H1 (cell line): Measurements from ENCODE around the gene ACTN4. TPM values are rescaled to one million over a fixed set of nuclear protein-coding genes. Genes with fewer than 3 reads are reported as not detected.

ENCODE experiments used
- CTCF ChIA-PET: fragments of 300-600 bp; sonication (Branson Sonifier 250); formaldehyde crosslinking; loops from one replicate; lab custom pipeline; 2021; ENCODE audit not compliant: partially characterized antibody; lab: Charles Lee
- POLR2A ChIA-PET: fragments of 300-600 bp; sonication (Branson Sonifier 250); formaldehyde crosslinking; loops from one replicate; lab custom pipeline; 2021; ENCODE audit warnings: inconsistent platforms; ENCODE audit not compliant: partially characterized antibody; lab: Charles Lee
- DNase-seq, 2 experiments: peaks; one replicate each; pipeline versions ENCODE4 v3.0.0 to v3.0.0-alpha.2; 2010 to 2022; ENCODE audit warnings: low spot score in 2 of 2, low read depth in 1 of 2, mixed read lengths in 1 of 2
- FAIRE-seq: peaks from 2 replicates; lab custom pipeline; 2011; peaks lifted over from hg19 to GRCh38; lab: Jason Lieb, UNC
- H2AFZ ChIP-seq: 2 replicates; pipeline ENCODE4 v1.8.1; 2012; ENCODE audit warnings: low read length, inconsistent platforms
- H2AK5ac ChIP-seq: 2 replicates; pipeline ENCODE4 v1.6.1; 2013; ENCODE audit warnings: low read depth, low read length
- H2BK120ac ChIP-seq: replicated peaks from 2 replicates; pipeline ENCODE3; 2013; ENCODE audit warnings: low read depth, low read length, inconsistent platforms
- H2BK12ac ChIP-seq: 2 replicates; pipeline ENCODE4 v1.6.1; 2013; ENCODE audit warnings: low read depth, low read length
- H2BK15ac ChIP-seq: 2 replicates; pipeline ENCODE4 v1.6.1; 2013; ENCODE audit warnings: low read length
- H2BK20ac ChIP-seq: 2 replicates; pipeline ENCODE4 v1.6.1; 2013; ENCODE audit warnings: low read length
- H2BK5ac ChIP-seq: 2 replicates; pipeline ENCODE4 v1.6.1; 2013; ENCODE audit warnings: low read depth, low read length
- H3K14ac ChIP-seq: 2 replicates; pipeline ENCODE4 v1.6.1; 2013; ENCODE audit warnings: inconsistent platforms; ENCODE audit not compliant: insufficient read length
- H3K18ac ChIP-seq: 2 replicates; pipeline ENCODE4 v1.6.1; 2013; ENCODE audit warnings: low read length; ENCODE audit errors: extremely low read depth
- H3K23ac ChIP-seq: 2 replicates; pipeline ENCODE4 v1.6.1; 2013; ENCODE audit warnings: inconsistent platforms; ENCODE audit not compliant: insufficient read length
- H3K23me2 ChIP-seq: 2 replicates; pipeline ENCODE4 v1.6.1; 2013; ENCODE audit warnings: low read depth, low read length
- H3K27ac ChIP-seq: 2 replicates; pipeline ENCODE4 v1.6.1; 2011; ENCODE audit warnings: low read depth, low read length, inconsistent platforms
- H3K27me3 ChIP-seq, 4 experiments: replicated peaks in 1 of 4; 1 replicate in 1 of 4; 2 replicates in 3 of 4; pipeline versions ENCODE4 v1.6.1 to v1.8.1; 2011 to 2013; ENCODE audit warnings: low read length in 3 of 4, mild to moderate bottlenecking in 3 of 4, inconsistent platforms in 2 of 4, mixed read lengths in 2 of 4, moderate library complexity in 1 of 4; ENCODE audit not compliant: control insufficient read depth in 3 of 4, insufficient read depth in 3 of 4; ENCODE audit errors: extremely low read depth in 1 of 4
- H3K36me3 ChIP-seq, 4 experiments: 2 replicates each; pipeline versions ENCODE4 v1.6.1 to v1.8.1; 2011 to 2013; ENCODE audit warnings: mild to moderate bottlenecking in 4 of 4, low read length in 3 of 4, moderate library complexity in 2 of 4, control low read depth in 1 of 4, inconsistent platforms in 1 of 4; ENCODE audit not compliant: insufficient read depth in 4 of 4, control insufficient read depth in 2 of 4
- H3K4ac ChIP-seq: replicated peaks from 2 replicates; pipeline ENCODE3; 2013; ENCODE audit warnings: low read length, low read depth, mixed read lengths, inconsistent platforms; ENCODE audit not compliant: insufficient read length
- H3K4me1 ChIP-seq, 4 experiments: replicated peaks in 1 of 4; 1 replicate in 1 of 4; 2 replicates in 3 of 4; pipeline versions ENCODE4 v1.6.1 to v1.8.1; 2011 to 2013; ENCODE audit warnings: low read length in 3 of 4, inconsistent platforms in 2 of 4, mixed read lengths in 1 of 4; ENCODE audit not compliant: insufficient read depth in 4 of 4, control insufficient read depth in 3 of 4
- H3K4me2 ChIP-seq, 2 experiments: 2 replicates each; pipeline versions ENCODE4 v1.6.1 to v1.8.1; 2011 to 2013; ENCODE audit warnings: low read depth in 2 of 2, low read length in 2 of 2, control low read depth in 1 of 2, inconsistent platforms in 1 of 2, mild to moderate bottlenecking in 1 of 2; ENCODE audit not compliant: insufficient read depth in 1 of 2
- H3K4me3 ChIP-seq, 4 experiments: fragments of 200-600, 300-600 bp in 1 of 4; sonication (generic), shearing (Covaris generic), sonication (Bioruptor Twin) in 1 of 4; 2 replicates each; pipeline versions ENCODE4 v1.5.1 to v1.8.1; 2011 to 2016; ENCODE audit warnings: low read length in 4 of 4, low read depth in 3 of 4, control low read depth in 2 of 4, inconsistent platforms in 2 of 4, mild to moderate bottlenecking in 2 of 4, mixed read lengths in 1 of 4, moderate library complexity in 1 of 4; ENCODE audit not compliant: insufficient read depth in 2 of 4; ENCODE audit errors: extremely low read depth in 1 of 4
- H3K56ac ChIP-seq: replicated peaks from 2 replicates; pipeline ENCODE3; 2013; ENCODE audit warnings: low read depth, mild to moderate bottlenecking, mixed read lengths, low read length, inconsistent platforms; ENCODE audit not compliant: insufficient read length
- H3K79me1 ChIP-seq: 2 replicates; pipeline ENCODE4 v1.6.1; 2013; ENCODE audit warnings: low read depth, low read length, control low read depth
- H3K79me2 ChIP-seq, 2 experiments: 2 replicates each; pipeline versions ENCODE4 v1.6.1 to v1.8.1; 2012 to 2013; ENCODE audit warnings: low read length in 2 of 2, mild to moderate bottlenecking in 2 of 2, inconsistent platforms in 1 of 2; ENCODE audit not compliant: insufficient read depth in 2 of 2, control insufficient read depth in 1 of 2
- H3K9ac ChIP-seq, 4 experiments: replicated peaks in 1 of 4; 1 replicate in 1 of 4; 2 replicates in 3 of 4; pipeline versions ENCODE4 v1.6.1 to v1.8.1; 2011 to 2013; ENCODE audit warnings: low read depth in 3 of 4, low read length in 3 of 4, control low read depth in 2 of 4, mild to moderate bottlenecking in 2 of 4, moderate library complexity in 2 of 4, inconsistent platforms in 1 of 4; ENCODE audit errors: extremely low read depth in 1 of 4
- H3K9me3 ChIP-seq, 2 experiments: 2 replicates each; pipeline versions ENCODE4 v1.6.1 to v1.8.1; 2012 to 2013; ENCODE audit warnings: mild to moderate bottlenecking in 2 of 2, moderate library complexity in 2 of 2, control low read depth in 1 of 2, inconsistent platforms in 1 of 2, low read depth in 1 of 2, low read length in 1 of 2, mixed read lengths in 1 of 2; ENCODE audit not compliant: insufficient read depth in 2 of 2
- H4K20me1 ChIP-seq, 2 experiments: replicated peaks in 1 of 2; 2 replicates each; pipeline versions ENCODE3 to v1.8.1; 2011 to 2013; ENCODE audit warnings: inconsistent platforms in 2 of 2, low read length in 2 of 2, mild to moderate bottlenecking in 1 of 2; ENCODE audit not compliant: insufficient read depth in 2 of 2, control insufficient read depth in 1 of 2
- H4K5ac ChIP-seq: 2 replicates; pipeline ENCODE4 v1.6.1; 2013; ENCODE audit warnings: low read length, low read depth, mixed read lengths, inconsistent platforms; ENCODE audit not compliant: insufficient read length
- H4K8ac ChIP-seq: 2 replicates; pipeline ENCODE4 v1.8.0; 2013; ENCODE audit warnings: mild to moderate bottlenecking, moderate library complexity, low read length, inconsistent platforms; ENCODE audit not compliant: insufficient read depth; ENCODE audit errors: extremely low read depth
- H4K91ac ChIP-seq: replicated peaks from 2 replicates; pipeline ENCODE3; 2013; ENCODE audit warnings: low read length, mixed read lengths, inconsistent platforms; ENCODE audit not compliant: insufficient read length
- ASH2L ChIP-seq: fragments of 200-600, 300-600 bp; sonication (generic); IDR thresholded peaks from one replicate; pipeline ENCODE4 v1.7.1; 2017; ENCODE audit warnings: low read length
- BCL11A ChIP-seq, 2 experiments: IDR thresholded peaks; one replicate each; pipeline ENCODE4 v1.6.1; 2011; ENCODE audit warnings: low read depth in 2 of 2, low read length in 2 of 2, mild to moderate bottlenecking in 2 of 2
- CEBPB ChIP-seq: IDR thresholded peaks from 2 replicates; pipeline ENCODE4 v1.6.1; 2012; ENCODE audit warnings: low read depth, low read length
- EP300 ChIP-seq, 2 experiments: IDR thresholded peaks; 1 replicate in 1 of 2; 2 replicates in 1 of 2; pipeline ENCODE4 v1.6.1; 2011 to 2012; ENCODE audit warnings: low read depth in 2 of 2, low read length in 2 of 2, mild to moderate bottlenecking in 2 of 2, borderline replicate concordance in 1 of 2, inconsistent platforms in 1 of 2, moderate library complexity in 1 of 2
- FOSL1 ChIP-seq: IDR thresholded peaks from 2 replicates; pipeline ENCODE4 v1.6.1; 2011; ENCODE audit warnings: mild to moderate bottlenecking, low read depth, low read length, moderate library complexity; ENCODE audit not compliant: insufficient read depth
- GTF2F1 ChIP-seq: IDR thresholded peaks from 2 replicates; pipeline ENCODE4 v1.6.1; 2012; ENCODE audit warnings: low read depth, low read length, improper control_type of control experiment, borderline replicate concordance
- KDM1A ChIP-seq: fragments of 200-600, 300-600 bp; sonication (generic); IDR thresholded peaks from 2 replicates; pipeline ENCODE4 v1.7.1; 2016; ENCODE audit warnings: mild to moderate bottlenecking, low read length, borderline replicate concordance
- POU5F1 ChIP-seq: IDR thresholded peaks from 2 replicates; pipeline ENCODE4 v1.6.1; 2011; ENCODE audit warnings: low read depth, mild to moderate bottlenecking, low read length, moderate library complexity
- RXRA ChIP-seq: IDR thresholded peaks from 2 replicates; pipeline ENCODE4 v1.6.1; 2011; ENCODE audit warnings: low read depth, mild to moderate bottlenecking, low read length, moderate library complexity; ENCODE audit not compliant: insufficient read depth
- SUZ12 ChIP-seq: fragments of 200-600 bp; sonication (generic); IDR thresholded peaks from 2 replicates; pipeline ENCODE4 v1.6.1; 2012; ENCODE audit warnings: mild to moderate bottlenecking, inconsistent platforms, low read length, moderate library complexity, mixed read lengths
- TAF1 ChIP-seq: IDR thresholded peaks from 2 replicates; pipeline ENCODE4 v1.6.1; 2011; ENCODE audit warnings: mild to moderate bottlenecking, low read depth, low read length
- TEAD4 ChIP-seq: IDR thresholded peaks from 2 replicates; pipeline ENCODE4 v1.6.1; 2012; ENCODE audit warnings: low read depth, low read length, inconsistent platforms, mixed read lengths
- WGBS, 2 experiments: shearing (Covaris generic) in 1 of 2; methylation state at CpG; one replicate each; pipeline versions ENCODE4 v1.1.6 to v1.1.7; 2013 to 2015; ENCODE audit warnings: low lambda C conversion rate in 2 of 2, mixed read lengths in 2 of 2, inconsistent platforms in 1 of 2, low coverage in 1 of 2, missing lambda C conversion rate in 1 of 2; ENCODE audit not compliant: insufficient replicate concordance in 2 of 2, insufficient coverage in 1 of 2, insufficient read length in 1 of 2; ENCODE audit errors: extremely low coverage in 1 of 2, missing lambda C conversion rate in 1 of 2; 5-methylcytosine and 5-hydroxymethylcytosine counted together
- polyA plus RNA-seq, 7 experiments: library from polyadenylated mRNA; depleted of rRNA in 3 of 7; stranded (reverse) in 5 of 7; unstranded in 2 of 7; fragments of >200 nt in 5 of 7; fragments of 200-250 nt in 2 of 7; gene quantifications; 1 replicate in 5 of 7; 2 replicates in 1 of 7; 4 replicates in 1 of 7; pipeline versions ENCODE4 v1.2.1 to v1.2.3, GENCODE V29; 2011 to 2013; ENCODE audit warnings: missing spikeins in 2 of 7, mixed read lengths in 2 of 7
- total RNA-seq: library from RNA; stranded (reverse); fragmentation: NEBNext Ultra II Directional; extraction: Animal tissue kit (Norgen Biotek cat#: 25700); gene quantifications from 2 replicates; pipeline ENCODE4 v1.2.1, GENCODE V29; 2021

The ACTN4 gene
- total and polyA plus RNA-seq, 2 of the 8 experiments (the other 6 are each of a cell fraction or from before 2014, with no cell fraction given), result 211 to 520 TPM

- FAIRE-seq, result no peak
- H3K79me2 ChIP-seq, result no peaks in the 10 kb centered on the region
- TF ChIP-seq RXRA, result no peak
- no peak for TF ChIP-seq BCL11A (IDR thresholded peaks at IDR 0.05; ENCODE audit: low read depth in 2 of 2, low read length in 2 of 2)
- no peak for TF ChIP-seq ASH2L
- no peak for TF ChIP-seq TEAD4
- TF ChIP-seq EP300 (IDR thresholded peaks at IDR 0.05; ENCODE audit: borderline replicate concordance in 1 of 2, low read depth in 2 of 2, low read length in 2 of 2), result no peak
- TF ChIP-seq POU5F1, result no peak
- no peak for TF ChIP-seq FOSL1
- no peak for TF ChIP-seq SUZ12
- TF ChIP-seq TAF1, result no peak
- no peak for TF ChIP-seq KDM1A
- TF ChIP-seq GTF2F1, result no peak
- no peak for TF ChIP-seq CEBPB
Measured at GRCh38 chr19:38723990-38724854, 76.8 kb downstream of the ACTN4 start.

More at GRCh38 chr19:38723990-38724854, 76.8 kb downstream of the ACTN4 start:
- peaks cover 5 to 16% of the 10 kb centered on the region in 2 experiments for H4K20me1 ChIP-seq
- H4K8ac ChIP-seq, result no peak overlapping the region
- H2BK12ac ChIP-seq, result no peak overlapping the region
- no peak overlapping the region for H3K23ac ChIP-seq
- H3K23me2 ChIP-seq, result no peaks in the 10 kb centered on the region; the same call in 1 of the 2 replicates
- no peak overlapping the region for H2AFZ ChIP-seq
- no peak overlapping the region for H3K4me2 ChIP-seq
- WGBS, 2 experiments, result 95% methylated on average over 35 of the region's 42 CpGs; no CpG with 5 or more reads in 1 of the 2 experiments
- H2BK15ac ChIP-seq, result no peak overlapping the region
- peaks cover 30 to 86% (median 68%) of the 10 kb centered on the region in 4 experiments; a peak in 7 of 8 replicates for H3K36me3 ChIP-seq
- no peak overlapping the region for H3K14ac ChIP-seq
- H3K9ac ChIP-seq, result no peak overlapping the region
- no peak overlapping the region for H2AK5ac ChIP-seq
- H3K79me1 ChIP-seq, result peaks cover 4% of the 10 kb centered on the region; the same call in 1 of the 2 replicates
- H3K27me3 ChIP-seq, result no peaks in the 10 kb centered on the region
- H3K4me1 ChIP-seq, result no peaks in the 10 kb centered on the region
- H3K9me3 ChIP-seq, result no peaks in the 10 kb centered on the region
- no peak overlapping the region for H3K18ac ChIP-seq
- no peak overlapping the region for H4K91ac ChIP-seq
- H2BK20ac ChIP-seq, result no peak overlapping the region
- ChIA-PET POLR2A (interaction anchor here (1.0 to 2.4 kb wide), 9 partner anchors 9 to 112 kb away, joined by 3 to 9 read pairs (median 5); partner anchors contain the start of gene ACTN4), CTCF (interaction anchor here (0.5 to 3.3 kb wide), 15 partner anchors 9 to 634 kb away, joined by 3 to 11 read pairs (median 4); no protein-coding TSS in a partner anchor)
- no peak overlapping the region for H3K56ac ChIP-seq
- H3K27ac ChIP-seq, result no peak overlapping the region
- no peak for DNase-seq
- no peak overlapping the region for H2BK5ac ChIP-seq
- H2BK120ac ChIP-seq, result no peak overlapping the region
- no peak overlapping the region for H3K4me3 ChIP-seq
- no peak overlapping the region for H3K4ac ChIP-seq
- H4K5ac ChIP-seq, result no peak overlapping the region
